Suprapubic skin (tissue), 4 donors: ENCODE results near the gene RASA3. TPM values are rescaled to one million over a fixed set of nuclear protein-coding genes. Genes with fewer than 3 reads are reported as not detected.
A peak's percentile ranks its signal among the peaks of the same experiment; 100 is the strongest.

Source experiments
- DNase-seq, 2 donors: peaks; one replicate each; pipeline ENCODE4 v3.0.0-alpha.2; 2019; ENCODE audit warnings: low spot score in 2 of 2
- H3K27ac ChIP-seq: fragments of 200-600 bp; sonication (generic); one replicate; pipeline ENCODE4 v1.5.1; 2019
- H3K27me3 ChIP-seq: fragments of 200-600 bp; sonication (generic); one replicate; pipeline ENCODE4 v1.5.1; 2019
- H3K36me3 ChIP-seq: fragments of 200-600 bp; sonication (generic); one replicate; pipeline ENCODE4 v1.5.1; 2019
- H3K4me1 ChIP-seq: fragments of 200-600 bp; sonication (generic); one replicate; pipeline ENCODE4 v1.5.1; 2019
- H3K4me3 ChIP-seq: fragments of 200-600 bp; sonication (generic); one replicate; pipeline ENCODE4 v1.5.1; 2019; ENCODE audit warnings: mild to moderate bottlenecking
- H3K9me3 ChIP-seq: fragments of 200-600 bp; sonication (generic); one replicate; pipeline ENCODE4 v1.5.1; 2019
- EP300 ChIP-seq: sonication (generic); formaldehyde crosslinking; IDR thresholded peaks from one replicate; pipeline ENCODE4 v1.6.1; 2017; ENCODE audit warnings: antibody characterized with exemption
- POLR2A ChIP-seq, 2 donors: fragments of 450-650 bp; IDR thresholded peaks; one replicate each; pipeline ENCODE4 v1.6.1; 2017; ENCODE audit warnings: antibody characterized with exemption in 2 of 2, mild to moderate bottlenecking in 2 of 2, moderate library complexity in 2 of 2
- POLR2AphosphoS5 ChIP-seq, 3 donors: sonication (generic); formaldehyde crosslinking; IDR thresholded peaks; one replicate each; pipeline ENCODE4 v1.6.1; 2017; ENCODE audit warnings: antibody characterized with exemption in 3 of 3
- WGBS: methylation state at CpG from one replicate; pipeline ENCODE4 v1.1.5; 2018; 5-methylcytosine and 5-hydroxymethylcytosine counted together
- total RNA-seq, 4 donors: library from RNA; depleted of rRNA; stranded (reverse); fragments of >200 nt; gene quantifications; one replicate each; pipeline ENCODE4 v1.1.0, GENCODE V29; 2016
- TF ChIP-seq, protein P1 (sequence below), 2 donors: fragments of 200-600 bp in 1 of 2; fragments of 450-650 bp in 1 of 2; sonication (generic) in 1 of 2; IDR thresholded peaks; one replicate each; pipeline ENCODE4 v1.5.1; 2016 to 2019; ENCODE audit warnings: antibody characterized with exemption in 2 of 2, mild to moderate bottlenecking in 1 of 2, moderate library complexity in 1 of 2

The RASA3 gene
- total RNA-seq, 4 donors from 2014 or later = 15.3 to 37.1 (median 16.4) TPM

DNA sequence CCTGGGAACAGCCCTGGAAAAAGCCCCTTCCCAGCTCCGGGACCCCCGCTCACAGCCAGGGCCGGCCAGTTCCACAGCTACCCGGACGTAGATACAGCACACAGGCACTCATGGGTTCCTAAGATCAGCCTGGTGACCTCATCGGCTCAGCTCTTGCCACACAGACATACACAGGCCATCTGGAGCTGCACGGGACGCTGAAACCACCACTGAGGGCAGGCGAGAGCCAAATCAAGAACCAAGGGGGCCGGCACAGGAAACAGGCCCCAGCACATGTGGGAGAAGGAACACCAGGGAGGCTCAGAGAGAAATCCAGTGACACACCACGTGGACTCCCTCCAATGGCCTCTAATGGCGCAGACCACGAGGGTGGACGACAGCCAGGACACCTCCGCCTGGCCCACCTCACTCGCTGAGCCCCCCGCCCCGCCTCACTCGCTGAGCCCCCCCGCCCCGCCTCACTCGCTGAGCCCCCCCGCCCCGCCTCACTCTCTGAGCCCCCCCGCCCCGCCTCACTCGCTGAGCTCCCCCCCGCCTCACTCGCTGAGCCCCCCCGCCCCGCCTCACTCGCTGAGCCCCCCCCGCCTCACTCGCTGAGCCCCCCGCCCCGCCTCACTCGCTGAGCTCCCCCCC is 88.9 kb downstream of the RASA3 start:
- Histone ChIP-seq H3K27me3 (no peaks in the 10 kb centered on the region), H3K4me1 (peaks cover 2% of the 10 kb centered on the region), H3K27ac (no peak overlapping the region), H3K4me3 (no peak overlapping the region), H3K36me3 (peaks cover 5% of the 10 kb centered on the region), H3K9me3 (no peaks in the 10 kb centered on the region)
- WGBS = 45% methylated on average over 6 of the region's 37 CpGs
- TF ChIP-seq EP300 (no peak), POLR2A (IDR thresholded peaks at IDR 0.05) (no peak), POLR2AphosphoS5 (IDR thresholded peaks at IDR 0.05) (peak in 1 of 3 donors; percentile 18)
- TF ChIP-seq, protein P1, sequence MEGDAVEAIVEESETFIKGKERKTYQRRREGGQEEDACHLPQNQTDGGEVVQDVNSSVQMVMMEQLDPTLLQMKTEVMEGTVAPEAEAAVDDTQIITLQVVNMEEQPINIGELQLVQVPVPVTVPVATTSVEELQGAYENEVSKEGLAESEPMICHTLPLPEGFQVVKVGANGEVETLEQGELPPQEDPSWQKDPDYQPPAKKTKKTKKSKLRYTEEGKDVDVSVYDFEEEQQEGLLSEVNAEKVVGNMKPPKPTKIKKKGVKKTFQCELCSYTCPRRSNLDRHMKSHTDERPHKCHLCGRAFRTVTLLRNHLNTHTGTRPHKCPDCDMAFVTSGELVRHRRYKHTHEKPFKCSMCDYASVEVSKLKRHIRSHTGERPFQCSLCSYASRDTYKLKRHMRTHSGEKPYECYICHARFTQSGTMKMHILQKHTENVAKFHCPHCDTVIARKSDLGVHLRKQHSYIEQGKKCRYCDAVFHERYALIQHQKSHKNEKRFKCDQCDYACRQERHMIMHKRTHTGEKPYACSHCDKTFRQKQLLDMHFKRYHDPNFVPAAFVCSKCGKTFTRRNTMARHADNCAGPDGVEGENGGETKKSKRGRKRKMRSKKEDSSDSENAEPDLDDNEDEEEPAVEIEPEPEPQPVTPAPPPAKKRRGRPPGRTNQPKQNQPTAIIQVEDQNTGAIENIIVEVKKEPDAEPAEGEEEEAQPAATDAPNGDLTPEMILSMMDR (IDR thresholded peaks at IDR 0.05) = no peak
- peak in 1 of 2 donors; percentile 88 for DNase-seq

DNA sequence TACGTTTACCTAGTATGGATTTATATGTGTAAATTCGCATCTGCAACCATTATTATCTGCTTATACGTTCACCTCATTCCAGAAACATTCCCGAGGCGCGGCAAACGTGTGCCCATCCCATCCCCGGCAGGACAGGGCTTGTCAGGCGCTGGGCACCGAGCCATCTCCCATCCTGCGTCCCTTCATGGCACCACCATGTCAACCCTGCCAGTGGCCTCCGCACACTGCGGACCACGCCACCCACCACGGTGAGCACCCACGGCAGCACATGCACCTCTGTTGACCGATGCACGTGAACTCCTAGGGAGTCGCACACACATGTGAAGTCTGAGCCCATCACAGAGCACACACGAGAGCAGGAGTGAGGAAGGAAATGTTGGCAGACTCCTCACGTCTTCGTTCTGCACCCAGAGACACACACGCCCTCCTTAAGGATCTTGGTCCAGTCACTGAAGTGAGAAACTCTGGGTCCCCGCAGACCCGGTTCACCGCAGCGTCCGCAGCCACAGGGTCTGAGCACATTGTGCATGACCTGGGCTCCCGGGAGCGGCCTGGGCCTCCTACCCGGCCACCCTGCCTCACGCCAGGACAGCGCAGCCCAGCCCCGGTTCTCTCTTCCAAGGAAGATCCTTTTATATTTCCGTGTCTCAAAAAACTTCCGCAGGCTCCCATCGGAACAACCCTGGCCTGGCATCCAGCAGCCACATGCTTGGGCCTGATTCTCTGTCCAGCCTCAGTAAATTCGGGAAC is 90.2 kb downstream of the RASA3 start:
- WGBS = 74% methylated on average over 24 of the region's 38 CpGs
- Histone ChIP-seq H3K27ac (no peak overlapping the region), H3K4me3 (no peak overlapping the region), H3K4me1 (peaks cover 7% of the 10 kb centered on the region), H3K27me3 (no peaks in the 10 kb centered on the region), H3K36me3 (peaks cover 4% of the 10 kb centered on the region), H3K9me3 (no peaks in the 10 kb centered on the region)
- DNase-seq = no peak
- TF ChIP-seq POLR2AphosphoS5 (IDR thresholded peaks at IDR 0.05) (no peak), POLR2A (IDR thresholded peaks at IDR 0.05) (no peak), EP300 (no peak)
- TF ChIP-seq, protein P1 (IDR thresholded peaks at IDR 0.05) = no peak

DNA sequence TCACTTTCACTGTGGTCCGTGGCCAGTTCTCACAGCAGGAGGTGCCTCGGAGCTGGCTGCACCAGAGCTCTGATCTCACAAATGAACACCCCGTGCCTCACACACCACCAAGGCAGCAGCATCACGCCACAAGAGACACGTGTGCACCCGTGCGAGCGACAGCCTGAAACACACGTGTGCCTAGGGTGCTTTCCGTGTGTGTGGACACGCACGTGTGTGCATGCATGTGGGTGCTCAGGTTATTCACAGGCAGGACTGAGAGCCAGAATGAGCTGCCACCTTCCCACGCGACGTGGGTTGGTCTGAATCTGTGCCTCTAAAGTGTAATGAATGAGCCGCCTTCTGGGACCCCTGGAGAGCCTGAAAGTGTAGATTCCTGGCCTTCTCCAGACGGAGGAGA is 90.9 kb downstream of the RASA3 start:
- no peak overlapping the region for H3K4me3 ChIP-seq
- H3K36me3 ChIP-seq = peaks cover 4% of the 10 kb centered on the region
- no peaks in the 10 kb centered on the region for H3K9me3 ChIP-seq
- H3K27me3 ChIP-seq = no peaks in the 10 kb centered on the region
- TF ChIP-seq, protein P1 (IDR thresholded peaks at IDR 0.05) = no peak
- TF ChIP-seq POLR2AphosphoS5 (IDR thresholded peaks at IDR 0.05) = no peak
- no peak for TF ChIP-seq POLR2A (IDR thresholded peaks at IDR 0.05)
- TF ChIP-seq EP300 = no peak
- H3K27ac ChIP-seq = no peak overlapping the region
- H3K4me1 ChIP-seq = peaks cover 10% of the 10 kb centered on the region
- WGBS = 94% methylated on average over 13 of the region's 17 CpGs
- no peak for DNase-seq

DNA sequence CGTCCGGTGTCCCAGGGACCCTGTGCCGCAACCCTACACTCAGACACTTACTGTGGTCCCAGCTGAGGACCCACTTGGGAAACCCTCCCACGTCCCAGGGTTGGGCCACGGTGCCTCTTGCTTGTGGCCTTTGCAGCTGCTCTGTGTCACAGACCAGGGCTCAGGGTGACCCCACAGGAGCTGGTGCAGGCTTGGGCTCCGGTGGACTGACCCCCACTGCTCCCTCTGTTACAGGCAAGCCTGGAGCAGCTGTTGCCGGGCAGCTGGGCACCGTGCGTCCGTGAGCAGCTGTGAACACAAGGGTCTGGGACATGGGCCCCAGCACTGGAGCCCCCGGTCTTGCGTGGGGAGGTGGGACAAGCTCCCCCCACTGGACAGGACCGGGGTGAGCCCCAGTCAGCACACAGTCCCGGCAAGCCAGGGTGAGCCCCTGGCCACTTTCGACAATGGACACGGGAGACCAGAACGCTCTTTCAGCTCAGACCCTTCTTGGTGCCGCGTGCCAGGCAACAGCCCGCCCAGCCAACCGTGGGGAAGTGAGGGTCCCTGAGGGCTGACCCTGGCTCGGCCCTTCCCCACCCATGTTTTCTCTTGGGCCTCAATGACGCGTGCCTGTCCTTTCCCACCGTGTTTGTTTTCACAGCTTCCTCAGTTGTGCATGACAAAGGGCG is 92.8 kb downstream of the RASA3 start:
- TF ChIP-seq EP300 (no peak), POLR2A (IDR thresholded peaks at IDR 0.05) (no peak), POLR2AphosphoS5 (IDR thresholded peaks at IDR 0.05) (no peak)
- TF ChIP-seq, protein P1 (IDR thresholded peaks at IDR 0.05) = no peak
- DNase-seq = no peak
- WGBS = 93% methylated on average over 23 of the region's 26 CpGs
- Histone ChIP-seq H3K36me3 (peaks cover 4% of the 10 kb centered on the region), H3K4me1 (peaks cover 24% of the 10 kb centered on the region), H3K9me3 (no peaks in the 10 kb centered on the region), H3K4me3 (no peak overlapping the region), H3K27me3 (no peaks in the 10 kb centered on the region), H3K27ac (no peak overlapping the region)

DNA sequence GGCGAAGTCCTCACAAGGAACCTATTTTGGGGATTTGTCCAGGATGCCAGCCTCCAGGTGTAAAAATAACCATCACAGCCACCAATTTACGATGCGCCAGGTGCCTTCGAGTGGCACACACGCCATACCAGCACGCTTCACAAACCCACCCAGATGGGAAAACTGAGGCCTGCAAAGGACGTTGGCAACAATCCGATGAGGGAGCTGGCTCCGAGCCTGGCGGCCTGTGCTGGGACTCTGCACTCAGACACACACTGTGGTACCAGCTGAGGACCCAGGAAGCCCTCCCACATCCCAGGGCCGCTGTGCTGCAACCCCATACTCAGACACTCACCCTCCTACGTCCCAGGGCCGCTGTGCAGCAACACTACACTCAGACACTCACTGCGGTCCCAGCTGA is 93.5 kb downstream of the RASA3 start:
- H3K27me3 ChIP-seq = no peaks in the 10 kb centered on the region
- TF ChIP-seq POLR2AphosphoS5 (IDR thresholded peaks at IDR 0.05) (no peak), EP300 (no peak), POLR2A (IDR thresholded peaks at IDR 0.05) (no peak)
- TF ChIP-seq, protein P1 (IDR thresholded peaks at IDR 0.05) = no peak
- no peak overlapping the region for H3K4me3 ChIP-seq
- 87% methylated on average over 10 of the region's 14 CpGs for WGBS
- no peak for DNase-seq
- H3K27ac ChIP-seq = no peak overlapping the region
- H3K36me3 ChIP-seq = peaks cover 4% of the 10 kb centered on the region
- H3K4me1 ChIP-seq = peaks cover 29% of the 10 kb centered on the region
- H3K9me3 ChIP-seq = no peaks in the 10 kb centered on the region
